SW 1271 (cell line): ENCODE results near the gene DNAJB9.

Experiments
- DNase-seq, 2 experiments: peaks; one replicate each; lab custom pipeline; 2025; lab: John Stamatoyannopoulos, UW

DNAJB9 gene

GRCh38 chr7:108605559-108606201 lies 36.0 kb downstream of the DNAJB9 start:
- no peak for DNase-seq

- DNase-seq: no peak
Observed at GRCh38 chr7:108609643-108610042, 40.0 kb downstream of the DNAJB9 start.

- no peak for DNase-seq
Observed at GRCh38 chr7:108611268-108611667, 41.6 kb downstream of the DNAJB9 start.

GRCh38 chr7:108613147-108613948 lies 43.7 kb downstream of the DNAJB9 start:
- DNase-seq: peak in 1 of 2 experiments; percentile 37

- DNase-seq: no peak
Observed at GRCh38 chr7:108613949-108614381, 44.3 kb downstream of the DNAJB9 start.

- no peak for DNase-seq
Observed at GRCh38 chr7:108614896-108615295, 45.2 kb downstream of the DNAJB9 start.

GRCh38 chr7:108618056-108618455 lies 48.4 kb downstream of the DNAJB9 start:
- no peak for DNase-seq

- DNase-seq: no peak
Observed at GRCh38 chr7:108623220-108623619, 53.5 kb downstream of the DNAJB9 start.
